ENCODE data around the gene KCNMB1. TPM values are rescaled to one million over a fixed set of nuclear protein-coding genes. Genes with fewer than 3 reads are reported as not detected.

Gene KCNMB1
- total RNA-seq, 1 donor from 2014 or later, result 4.9 TPM

DNA sequence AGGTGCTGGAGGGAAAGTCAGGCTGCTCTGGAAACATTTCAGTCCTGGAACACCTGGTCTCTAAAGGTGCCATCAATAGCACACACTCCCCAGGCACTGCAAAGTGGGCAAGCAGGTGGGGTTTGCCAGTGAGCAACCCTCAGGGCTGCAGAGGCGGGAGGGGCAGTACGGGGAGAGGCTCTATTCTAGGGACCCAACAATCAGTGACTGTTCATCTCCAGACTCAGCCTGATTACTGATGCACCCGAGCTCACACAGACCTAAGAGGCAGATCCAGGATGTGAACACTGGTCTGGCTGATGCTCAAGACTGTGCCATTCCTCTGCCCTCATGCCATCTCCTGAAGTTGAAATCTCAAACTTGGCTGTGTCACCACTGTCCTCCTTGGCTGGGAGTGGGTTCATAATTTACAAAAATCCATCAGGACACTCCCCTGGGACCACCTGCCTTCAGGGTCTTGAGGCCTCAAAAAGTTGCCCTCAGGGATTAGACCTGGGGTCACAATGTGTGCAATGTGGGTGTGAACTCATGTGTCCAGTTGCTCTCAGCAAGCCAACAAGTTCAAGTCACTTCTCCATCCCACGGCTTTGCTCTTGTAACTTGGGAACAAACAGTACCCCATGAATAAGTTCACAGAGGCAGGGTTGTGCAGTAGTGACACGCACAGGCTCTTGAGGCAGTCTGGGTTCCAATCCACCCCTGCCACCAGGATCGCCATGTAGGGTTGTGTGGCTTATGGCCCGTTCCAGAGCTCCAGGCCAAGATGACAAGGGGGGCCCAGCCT lies 19.9 kb upstream of the KCNMB1 start:
- no peaks in the 10 kb centered on the region for H3K4me1 ChIP-seq
- no peak overlapping the region for H3K4me3 ChIP-seq
- TF ChIP-seq, protein P1, sequence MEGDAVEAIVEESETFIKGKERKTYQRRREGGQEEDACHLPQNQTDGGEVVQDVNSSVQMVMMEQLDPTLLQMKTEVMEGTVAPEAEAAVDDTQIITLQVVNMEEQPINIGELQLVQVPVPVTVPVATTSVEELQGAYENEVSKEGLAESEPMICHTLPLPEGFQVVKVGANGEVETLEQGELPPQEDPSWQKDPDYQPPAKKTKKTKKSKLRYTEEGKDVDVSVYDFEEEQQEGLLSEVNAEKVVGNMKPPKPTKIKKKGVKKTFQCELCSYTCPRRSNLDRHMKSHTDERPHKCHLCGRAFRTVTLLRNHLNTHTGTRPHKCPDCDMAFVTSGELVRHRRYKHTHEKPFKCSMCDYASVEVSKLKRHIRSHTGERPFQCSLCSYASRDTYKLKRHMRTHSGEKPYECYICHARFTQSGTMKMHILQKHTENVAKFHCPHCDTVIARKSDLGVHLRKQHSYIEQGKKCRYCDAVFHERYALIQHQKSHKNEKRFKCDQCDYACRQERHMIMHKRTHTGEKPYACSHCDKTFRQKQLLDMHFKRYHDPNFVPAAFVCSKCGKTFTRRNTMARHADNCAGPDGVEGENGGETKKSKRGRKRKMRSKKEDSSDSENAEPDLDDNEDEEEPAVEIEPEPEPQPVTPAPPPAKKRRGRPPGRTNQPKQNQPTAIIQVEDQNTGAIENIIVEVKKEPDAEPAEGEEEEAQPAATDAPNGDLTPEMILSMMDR (IDR thresholded peaks at IDR 0.05), result no peak
- TF ChIP-seq POLR2A (IDR thresholded peaks at IDR 0.05) (no peak), POLR2AphosphoS5 (IDR thresholded peaks at IDR 0.05; ENCODE audit: insufficient read depth in 1 of 2, low read depth in 1 of 2) (no peak)
- DNase-seq (ENCODE audit: extremely low spot score in 2 of 2), result no peak
- H3K36me3 ChIP-seq, result no peaks in the 10 kb centered on the region
- intact Hi-C loops (cut with DNase I), result no loop called here
- no peak overlapping the region for H3K27ac ChIP-seq
- no peaks in the 10 kb centered on the region for H3K27me3 ChIP-seq
- no peaks in the 10 kb centered on the region for H3K9me3 ChIP-seq

DNA sequence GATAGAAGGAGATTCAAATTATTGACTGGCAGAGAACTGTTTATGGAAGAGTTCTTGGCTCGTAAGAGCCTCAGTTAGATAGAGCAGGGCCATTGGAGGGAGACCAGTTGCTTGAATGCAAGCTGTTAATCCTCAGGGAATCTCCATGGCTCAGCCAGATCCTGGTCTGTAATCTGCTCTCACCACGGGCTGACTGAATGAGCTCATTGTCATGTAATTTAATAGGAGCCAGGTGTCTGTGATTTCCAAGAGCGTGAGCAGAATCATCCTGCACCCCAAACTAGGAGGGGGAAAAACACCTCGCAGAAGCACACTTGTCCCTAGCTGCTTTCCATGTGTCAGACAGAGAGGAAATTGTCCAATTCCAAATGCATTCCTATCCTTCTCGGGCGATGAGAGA lies 19.1 kb upstream of the KCNMB1 start:
- no peaks in the 10 kb centered on the region for H3K4me1 ChIP-seq
- no peak overlapping the region for H3K4me3 ChIP-seq
- no peak overlapping the region for H3K27ac ChIP-seq
- intact Hi-C loops (cut with DNase I), result no loop called here
- no peaks in the 10 kb centered on the region for H3K27me3 ChIP-seq
- no peaks in the 10 kb centered on the region for H3K36me3 ChIP-seq
- H3K9me3 ChIP-seq, result no peaks in the 10 kb centered on the region
- TF ChIP-seq, protein P1 (IDR thresholded peaks at IDR 0.05), result no peak
- TF ChIP-seq POLR2A (IDR thresholded peaks at IDR 0.05) (no peak), POLR2AphosphoS5 (IDR thresholded peaks at IDR 0.05; ENCODE audit: insufficient read depth in 1 of 2, low read depth in 1 of 2) (no peak)
- DNase-seq (ENCODE audit: extremely low spot score in 2 of 2), result no peak

DNA sequence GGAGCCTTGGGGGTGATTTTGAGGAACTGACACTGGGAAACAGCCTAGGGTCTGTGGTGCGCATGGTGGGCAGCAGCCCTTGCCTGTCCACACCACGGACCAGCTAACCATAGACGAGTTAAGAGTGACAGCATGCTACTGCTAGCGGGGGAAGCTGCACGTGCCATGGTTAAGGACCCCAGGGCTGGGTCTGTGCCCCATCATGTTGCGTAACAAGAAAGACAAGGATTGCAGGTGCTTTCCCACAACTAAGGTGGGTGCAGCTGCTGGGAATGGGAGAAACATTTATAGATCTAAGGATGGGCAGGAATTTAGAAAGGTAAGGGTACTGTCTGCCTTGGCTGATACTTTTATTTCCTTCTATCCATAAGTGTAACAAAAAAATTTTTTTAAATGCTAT lies 17.9 kb upstream of the KCNMB1 start:
- H3K9me3 ChIP-seq, result no peaks in the 10 kb centered on the region

DNA sequence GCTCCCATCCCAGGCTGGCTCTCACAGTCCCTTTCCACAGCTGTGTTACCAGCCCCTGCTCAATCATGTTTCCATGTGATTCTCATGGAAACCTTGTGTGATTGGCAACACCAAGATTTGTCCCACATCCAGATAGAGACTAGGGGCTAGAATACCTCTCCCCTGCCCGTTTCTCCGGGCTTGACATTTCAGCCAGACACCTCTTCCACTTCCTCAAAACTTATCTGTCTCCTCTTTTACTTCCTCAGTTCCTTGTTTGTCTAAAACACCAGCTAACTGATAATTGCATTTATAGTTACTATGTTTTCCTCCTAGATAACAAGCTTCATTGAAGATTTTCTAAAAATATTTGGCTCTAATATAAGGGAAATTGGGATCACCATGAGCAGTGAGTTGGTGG lies 16.6 kb upstream of the KCNMB1 start:
- H3K9me3 ChIP-seq, result no peaks in the 10 kb centered on the region
- no peaks in the 10 kb centered on the region for H3K36me3 ChIP-seq
- TF ChIP-seq, protein P1 (IDR thresholded peaks at IDR 0.05), result no peak
- TF ChIP-seq POLR2AphosphoS5 (IDR thresholded peaks at IDR 0.05; ENCODE audit: insufficient read depth in 1 of 2, low read depth in 1 of 2) (no peak), POLR2A (IDR thresholded peaks at IDR 0.05) (no peak)
- no peak overlapping the region for H3K4me3 ChIP-seq
- H3K27ac ChIP-seq, result no peak overlapping the region
- no peaks in the 10 kb centered on the region for H3K4me1 ChIP-seq
- intact Hi-C loops (cut with DNase I), result no loop called here
- DNase-seq (ENCODE audit: extremely low spot score in 2 of 2), result no peak
- no peaks in the 10 kb centered on the region for H3K27me3 ChIP-seq

More for the DNA sequence above, 17.9 kb upstream of the KCNMB1 start:
- Histone ChIP-seq H3K27ac (no peak overlapping the region), H3K27me3 (no peaks in the 10 kb centered on the region), H3K4me1 (no peaks in the 10 kb centered on the region), H3K4me3 (no peak overlapping the region), H3K36me3 (no peaks in the 10 kb centered on the region)
- TF ChIP-seq POLR2AphosphoS5 (IDR thresholded peaks at IDR 0.05; ENCODE audit: insufficient read depth in 1 of 2, low read depth in 1 of 2) (no peak), POLR2A (IDR thresholded peaks at IDR 0.05) (no peak)
- TF ChIP-seq, protein P1 (IDR thresholded peaks at IDR 0.05), result no peak
- intact Hi-C loops (cut with DNase I), result no loop called here
- no peak for DNase-seq (ENCODE audit: extremely low spot score in 2 of 2)

DNA sequence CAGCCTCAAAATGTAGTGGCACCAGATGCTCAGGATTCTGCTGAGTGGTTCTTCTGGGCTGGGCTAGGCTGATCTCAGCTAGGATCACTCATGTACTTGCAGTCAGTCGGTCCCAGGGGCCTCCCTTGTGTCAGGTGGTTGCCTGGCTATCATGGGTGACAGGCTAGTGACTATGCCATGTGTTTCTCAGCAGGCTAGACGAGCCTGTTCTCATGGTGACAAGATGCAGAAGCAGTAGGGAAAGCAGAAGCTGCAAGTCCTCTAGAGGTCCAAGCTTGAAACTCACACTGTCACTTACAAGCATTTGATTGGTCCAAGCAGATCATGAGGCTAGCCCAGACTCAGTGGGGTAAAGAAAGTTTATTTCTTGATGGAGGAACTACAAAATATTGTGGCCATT lies 15.2 kb upstream of the KCNMB1 start:
- no peak for TF ChIP-seq POLR2AphosphoS5 (IDR thresholded peaks at IDR 0.05; ENCODE audit: insufficient read depth in 1 of 2, low read depth in 1 of 2)
- TF ChIP-seq, protein P1 (IDR thresholded peaks at IDR 0.05), result no peak
- TF ChIP-seq POLR2A (IDR thresholded peaks at IDR 0.05), result no peak
- DNase-seq (ENCODE audit: extremely low spot score in 2 of 2), result no peak
- intact Hi-C loops (cut with DNase I), result no loop called here
- H3K4me1 ChIP-seq, result no peaks in the 10 kb centered on the region
- H3K9me3 ChIP-seq, result no peaks in the 10 kb centered on the region
- H3K4me3 ChIP-seq, result no peak overlapping the region
- H3K27ac ChIP-seq, result no peak overlapping the region
- H3K27me3 ChIP-seq, result no peaks in the 10 kb centered on the region
- H3K36me3 ChIP-seq, result no peaks in the 10 kb centered on the region
